HG03175 (cell line): ENCODE measurements around the gene AAMP.

Experiments used
- ATAC-seq: cut with Tn5 transposase; IDR thresholded peaks from one replicate; pipeline ENCODE4 v1.9.1; 2021; ENCODE audit warnings: mild to moderate bottlenecking, moderate library complexity; ENCODE audit not compliant: unreplicated experiment

The AAMP gene

GRCh38 chr2:218294430-218295022 lies 24.6 kb upstream of the AAMP start:
- no peak for ATAC-seq

GRCh38 chr2:218293715-218294429 lies 23.9 kb upstream of the AAMP start:
- ATAC-seq = no peak

- ATAC-seq = peak; percentile 74
Observed at GRCh38 chr2:218292048-218293014, 22.4 kb upstream of the AAMP start, which contains the start of gene TMBIM1. Gene TMBIM1, minus strand, starts transcription at chr2:218292503. Its CDS starts 10,362 bp downstream, at chr2:218282141.

- no peak for ATAC-seq
Observed at GRCh38 chr2:218291318-218292047, 21.5 kb upstream of the AAMP start.

- peak; percentile 55 for ATAC-seq
Observed at GRCh38 chr2:218290316-218291261, 20.7 kb upstream of the AAMP start.

- ATAC-seq = no peak
Observed at GRCh38 chr2:218289639-218290315, 19.8 kb upstream of the AAMP start.

GRCh38 chr2:218286570-218287459 lies 16.9 kb upstream of the AAMP start:
- ATAC-seq = peak; percentile 64

GRCh38 chr2:218285604-218286003 lies 15.7 kb upstream of the AAMP start:
- ATAC-seq = no peak

- peak; percentile 58 for ATAC-seq
Observed at GRCh38 chr2:218284106-218284811, 14.3 kb upstream of the AAMP start.

- ATAC-seq = no peak
Observed at GRCh38 chr2:218282173-218282991, 12.4 kb upstream of the AAMP start.

- ATAC-seq = no peak
Observed at GRCh38 chr2:218281449-218281848, 11.5 kb upstream of the AAMP start.

- ATAC-seq = no peak
Observed at GRCh38 chr2:218280260-218280870, 10.4 kb upstream of the AAMP start.

GRCh38 chr2:218278531-218279360 lies 8.8 kb upstream of the AAMP start:
- ATAC-seq = no peak

- ATAC-seq = no peak
Observed at GRCh38 chr2:218277921-218278320, 8.0 kb upstream of the AAMP start.
